Kasumi-1 (cell line): ENCODE measurements around the gene NCAPD2.
A peak's percentile ranks its signal among the peaks of the same experiment; 100 is the strongest.
"Not testable (repeated sequence)": the region's sequence is repeated elsewhere in the genome, so short reads cannot be mapped to it uniquely, and the experiment has no call there.

Source experiments
- DNase-seq, 2 experiments: peaks; one replicate each; lab custom pipeline; 2025; lab: John Stamatoyannopoulos, UW

NCAPD2 gene

GRCh38 chr12:6465467-6466183 lies 28.3 kb upstream of the NCAPD2 start:
- DNase-seq, result peak; percentile 14 to 22

GRCh38 chr12:6466184-6466573 lies 27.7 kb upstream of the NCAPD2 start:
- DNase-seq, result no peak

- DNase-seq, result not testable (repeated sequence)
Observed at GRCh38 chr12:6466751-6467150, 27.2 kb upstream of the NCAPD2 start.

- not testable (repeated sequence) for DNase-seq
Observed at GRCh38 chr12:6467571-6468282, 26.2 kb upstream of the NCAPD2 start.

GRCh38 chr12:6468283-6468575 lies 25.7 kb upstream of the NCAPD2 start:
- no peak for DNase-seq

- no peak for DNase-seq
Observed at GRCh38 chr12:6469092-6469491, 24.8 kb upstream of the NCAPD2 start.

- no peak for DNase-seq
Observed at GRCh38 chr12:6469609-6470374, 24.1 kb upstream of the NCAPD2 start.

- DNase-seq, result peak; percentile 88 to 96
Observed at GRCh38 chr12:6470375-6471163, 23.3 kb upstream of the NCAPD2 start, which contains the start of gene VAMP1. VAMP1 (minus strand) TSS chr12:6470677; CDS start chr12:6470531, 146 bp downstream.

GRCh38 chr12:6471989-6472360 lies 21.9 kb upstream of the NCAPD2 start:
- DNase-seq, result no peak

- DNase-seq, result no peak
Observed at GRCh38 chr12:6472491-6472890, 21.4 kb upstream of the NCAPD2 start.

GRCh38 chr12:6475233-6475975 lies 18.5 kb upstream of the NCAPD2 start:
- DNase-seq, result not testable (repeated sequence)

- no peak for DNase-seq
Observed at GRCh38 chr12:6476489-6476888, 17.4 kb upstream of the NCAPD2 start.

GRCh38 chr12:6477601-6478377 lies 16.1 kb upstream of the NCAPD2 start:
- DNase-seq, result not testable (repeated sequence)

- DNase-seq, result no peak
Observed at GRCh38 chr12:6478416-6478815, 15.5 kb upstream of the NCAPD2 start.

- no peak for DNase-seq
Observed at GRCh38 chr12:6488240-6488639, 5.7 kb upstream of the NCAPD2 start.

GRCh38 chr12:6489449-6489848 lies 4.5 kb upstream of the NCAPD2 start:
- no peak for DNase-seq

GRCh38 chr12:6490673-6491072 lies 3.2 kb upstream of the NCAPD2 start:
- DNase-seq, result not testable (repeated sequence)

- peak; percentile 71 to 73 for DNase-seq
Observed at GRCh38 chr12:6492838-6493496, 935 bp upstream of the NCAPD2 start, which contains the start of gene MRPL51. MRPL51 (minus strand) TSS chr12:6493262; CDS start chr12:6493136, 126 bp downstream.

- DNase-seq, result peak; percentile 34 to 56
Observed at GRCh38 chr12:6494258-6494743, 399 bp downstream of the NCAPD2 start.

- no peak for DNase-seq
Observed at GRCh38 chr12:6494968-6495367, 1.1 kb downstream of the NCAPD2 start.
